SIG-M5 treated with dmso at 0.1 percent for 504 hours (cell line): ENCODE measurements around the gene RASEF.
"Not testable (repeated sequence)": the region's sequence is repeated elsewhere in the genome, so short reads cannot be mapped to it uniquely, and the experiment has no call there.

Experiments used
- DNase-seq: peaks from one replicate; lab custom pipeline; 2025; ENCODE audit not compliant: unreplicated experiment; lab: John Stamatoyannopoulos, UW

RASEF gene

GRCh38 chr9:82975176-82975575 is 87.8 kb downstream of the RASEF start:
- no peak for DNase-seq

GRCh38 chr9:82972446-82972845 is 90.5 kb downstream of the RASEF start:
- no peak for DNase-seq

GRCh38 chr9:82970359-82970758 is 92.6 kb downstream of the RASEF start:
- no peak for DNase-seq

- no peak for DNase-seq
Observed at GRCh38 chr9:82969291-82969690, 93.7 kb downstream of the RASEF start.

- no peak for DNase-seq
Observed at GRCh38 chr9:82968816-82969215, 94.1 kb downstream of the RASEF start.

GRCh38 chr9:82968388-82968787 is 94.6 kb downstream of the RASEF start:
- no peak for DNase-seq

- DNase-seq = peak; percentile 64
Observed at GRCh38 chr9:82961504-82962125, 101.3 kb downstream of the RASEF start.

- DNase-seq = no peak
Observed at GRCh38 chr9:82957529-82958379, 105.2 kb downstream of the RASEF start.

- DNase-seq = no peak
Observed at GRCh38 chr9:82949203-82949602, 113.7 kb downstream of the RASEF start.

- no peak for DNase-seq
Observed at GRCh38 chr9:82940376-82940775, 122.6 kb downstream of the RASEF start.

- DNase-seq = no peak
Observed at GRCh38 chr9:82939451-82939850, 123.5 kb downstream of the RASEF start.

GRCh38 chr9:82938426-82939218 is 124.3 kb downstream of the RASEF start:
- DNase-seq = no peak

- DNase-seq = not testable (repeated sequence)
Observed at GRCh38 chr9:82936561-82936960, 126.4 kb downstream of the RASEF start.

- DNase-seq = peak; percentile 25
Observed at GRCh38 chr9:82934949-82935348, 128.0 kb downstream of the RASEF start.

- DNase-seq = not testable (repeated sequence)
Observed at GRCh38 chr9:82934025-82934424, 128.9 kb downstream of the RASEF start.

- no peak for DNase-seq
Observed at GRCh38 chr9:82930116-82930515, 132.8 kb downstream of the RASEF start.
